ENCODE results near the gene PCSK6.

DNA sequence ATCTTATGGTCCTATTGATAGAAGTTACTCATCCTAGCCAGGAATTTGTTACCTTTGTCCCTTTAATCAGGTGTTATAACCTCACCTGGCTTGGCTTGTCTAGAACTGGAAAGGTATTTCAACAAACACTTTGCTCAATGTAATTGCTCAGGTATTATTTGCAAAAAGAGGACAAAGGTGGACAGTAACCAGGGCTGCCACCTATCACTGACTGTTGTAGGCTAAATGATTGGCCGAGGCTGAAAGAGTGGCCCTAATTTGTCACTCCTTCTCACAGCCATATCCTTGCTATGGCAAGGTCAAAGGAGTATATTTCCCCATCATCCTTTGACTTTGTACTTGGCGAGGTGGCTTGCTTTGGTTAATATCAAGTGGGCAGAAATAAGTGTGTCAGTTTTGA lies 209.5 kb downstream of the PCSK6 start:
- TF ChIP-seq EZH2 (IDR thresholded peaks at IDR 0.05; ENCODE audit: low read depth) (no peak), CTCF (conservative IDR thresholded peaks at IDR 0.05) (no peak)
